ENCODE data around the gene TRIM17.

GRCh38 chr1:228456252-228457016 lies 39.8 kb upstream of the TRIM17 start:
- no peak for TF ChIP-seq CTCF (IDR thresholded peaks at IDR 0.05)
- no peak for TF ChIP-seq POLR2AphosphoS5 (IDR thresholded peaks at IDR 0.05)
